LNCAP (cell line): Measurements from ENCODE around the gene ZNF557.

Experiments used
- TF ChIP-seq, protein P1 (sequence below): fragments of 450-650 bp; IDR thresholded peaks from 2 replicates; pipeline ENCODE4 v1.5.1; 2017; ENCODE audit warnings: mild to moderate bottlenecking

The ZNF557 gene

DNA sequence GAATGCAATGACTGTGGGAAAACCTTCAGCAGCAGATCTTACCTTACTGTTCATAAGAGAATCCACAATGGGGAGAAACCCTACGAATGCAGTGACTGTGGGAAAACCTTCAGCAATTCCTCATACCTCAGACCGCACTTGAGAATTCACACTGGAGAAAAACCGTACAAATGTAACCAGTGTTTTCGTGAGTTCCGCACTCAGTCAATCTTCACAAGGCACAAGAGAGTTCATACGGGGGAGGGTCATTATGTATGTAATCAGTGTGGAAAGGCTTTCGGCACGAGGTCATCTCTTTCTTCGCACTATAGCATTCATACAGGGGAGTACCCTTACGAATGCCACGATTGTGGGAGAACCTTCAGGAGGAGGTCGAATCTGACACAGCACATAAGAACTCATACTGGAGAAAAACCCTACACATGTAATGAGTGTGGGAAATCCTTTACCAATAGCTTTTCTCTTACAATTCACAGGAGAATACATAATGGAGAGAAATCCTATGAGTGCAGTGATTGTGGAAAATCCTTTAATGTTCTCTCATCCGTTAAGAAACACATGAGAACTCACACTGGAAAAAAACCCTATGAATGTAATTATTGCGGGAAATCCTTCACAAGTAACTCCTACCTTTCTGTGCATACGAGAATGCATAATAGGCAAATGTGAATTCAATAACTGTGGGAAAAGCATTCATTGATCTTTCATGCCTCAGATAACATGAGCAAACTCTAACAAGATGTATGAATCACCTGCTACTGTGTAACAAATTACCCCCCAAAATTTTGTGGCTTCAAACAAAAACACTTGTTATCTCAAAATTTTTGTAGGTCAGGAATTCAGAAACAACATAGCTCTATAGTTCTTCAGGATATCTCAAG, 13.8 kb downstream of the ZNF557 start:
- TF ChIP-seq, protein P1, sequence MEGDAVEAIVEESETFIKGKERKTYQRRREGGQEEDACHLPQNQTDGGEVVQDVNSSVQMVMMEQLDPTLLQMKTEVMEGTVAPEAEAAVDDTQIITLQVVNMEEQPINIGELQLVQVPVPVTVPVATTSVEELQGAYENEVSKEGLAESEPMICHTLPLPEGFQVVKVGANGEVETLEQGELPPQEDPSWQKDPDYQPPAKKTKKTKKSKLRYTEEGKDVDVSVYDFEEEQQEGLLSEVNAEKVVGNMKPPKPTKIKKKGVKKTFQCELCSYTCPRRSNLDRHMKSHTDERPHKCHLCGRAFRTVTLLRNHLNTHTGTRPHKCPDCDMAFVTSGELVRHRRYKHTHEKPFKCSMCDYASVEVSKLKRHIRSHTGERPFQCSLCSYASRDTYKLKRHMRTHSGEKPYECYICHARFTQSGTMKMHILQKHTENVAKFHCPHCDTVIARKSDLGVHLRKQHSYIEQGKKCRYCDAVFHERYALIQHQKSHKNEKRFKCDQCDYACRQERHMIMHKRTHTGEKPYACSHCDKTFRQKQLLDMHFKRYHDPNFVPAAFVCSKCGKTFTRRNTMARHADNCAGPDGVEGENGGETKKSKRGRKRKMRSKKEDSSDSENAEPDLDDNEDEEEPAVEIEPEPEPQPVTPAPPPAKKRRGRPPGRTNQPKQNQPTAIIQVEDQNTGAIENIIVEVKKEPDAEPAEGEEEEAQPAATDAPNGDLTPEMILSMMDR = no peak

DNA sequence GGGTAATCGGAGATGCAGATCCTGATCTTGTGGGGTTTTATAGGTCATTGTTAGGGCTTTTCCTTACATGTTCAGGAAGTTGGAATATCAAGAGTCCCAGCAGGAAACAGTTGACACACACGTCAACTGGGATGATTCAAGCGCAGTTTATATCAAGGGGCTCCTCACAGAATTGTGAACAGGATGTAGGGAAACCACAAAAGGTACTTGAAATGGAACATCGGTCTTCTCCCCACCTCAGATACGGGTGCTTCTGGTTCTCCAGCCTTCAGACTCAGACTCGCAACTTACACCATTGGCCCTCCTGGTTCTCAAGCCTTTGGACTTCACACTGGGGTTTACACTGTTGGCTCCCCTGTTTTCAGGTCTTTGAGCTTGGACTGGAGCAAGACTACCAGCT, 19.5 kb downstream of the ZNF557 start:
- TF ChIP-seq, protein P1 = no peak

DNA sequence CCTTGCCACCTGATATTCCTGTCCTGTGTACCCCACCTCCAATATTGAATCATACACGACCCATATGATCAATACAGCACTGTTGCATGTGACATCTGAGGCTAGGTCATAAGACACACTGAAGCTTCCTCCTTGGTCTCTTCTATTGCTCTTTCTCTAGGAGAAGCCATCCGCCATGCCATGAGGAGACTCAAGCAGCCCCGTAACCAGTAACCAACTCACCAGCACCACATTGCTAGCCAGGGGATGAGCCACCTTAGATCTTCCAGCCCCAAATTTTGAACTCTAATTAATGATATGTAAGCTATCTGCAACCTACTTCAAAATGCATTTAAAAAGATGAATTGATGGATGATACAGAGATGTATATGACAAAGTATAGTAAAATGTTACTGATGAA, 28.6 kb downstream of the ZNF557 start:
- TF ChIP-seq, protein P1 = no peak

DNA sequence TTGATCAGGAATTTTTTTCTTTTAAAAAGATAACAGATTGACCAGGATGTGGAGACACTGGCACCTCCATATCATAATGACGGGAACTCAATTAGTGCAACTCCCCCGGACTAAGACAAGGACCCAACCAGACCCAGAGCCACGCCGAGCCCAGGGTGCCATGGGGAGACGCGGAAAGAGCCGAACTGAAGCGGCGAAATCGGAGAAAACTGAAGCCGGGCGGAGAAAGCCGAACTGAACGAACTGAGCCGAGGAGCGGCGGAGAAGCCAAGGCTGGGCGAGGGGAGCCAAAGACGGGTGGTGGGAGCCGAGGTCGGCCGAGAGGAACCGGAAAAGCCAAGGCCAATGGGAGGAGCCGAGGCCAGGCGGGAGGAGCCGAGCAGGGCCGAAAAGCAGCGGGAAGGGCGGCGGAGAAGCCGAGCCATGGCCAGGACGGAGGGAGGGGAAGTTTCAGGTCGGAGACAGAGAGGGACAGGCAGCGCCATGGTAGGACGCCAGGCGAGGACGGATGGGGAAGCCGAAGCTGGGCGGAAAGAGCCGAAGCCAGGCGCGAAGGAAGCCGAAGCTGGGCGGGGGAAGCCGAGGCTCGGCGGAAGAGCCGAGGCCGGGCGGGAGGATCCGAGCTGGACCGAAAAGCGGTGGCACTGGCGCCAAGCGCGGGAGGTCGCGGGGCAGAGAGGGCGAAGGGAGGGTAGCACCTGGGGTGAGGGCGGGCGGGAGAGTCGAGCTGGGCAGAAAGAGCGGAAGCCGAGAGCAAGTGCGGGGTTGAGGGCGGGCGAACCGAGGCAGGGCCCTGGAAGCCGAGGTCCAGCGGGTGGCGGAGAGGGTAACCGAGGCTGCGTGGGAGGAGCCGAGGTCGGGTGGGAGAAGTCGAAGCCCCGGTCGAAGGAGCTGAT, 29.4 kb downstream of the ZNF557 start:
- TF ChIP-seq, protein P1 = no peak

DNA sequence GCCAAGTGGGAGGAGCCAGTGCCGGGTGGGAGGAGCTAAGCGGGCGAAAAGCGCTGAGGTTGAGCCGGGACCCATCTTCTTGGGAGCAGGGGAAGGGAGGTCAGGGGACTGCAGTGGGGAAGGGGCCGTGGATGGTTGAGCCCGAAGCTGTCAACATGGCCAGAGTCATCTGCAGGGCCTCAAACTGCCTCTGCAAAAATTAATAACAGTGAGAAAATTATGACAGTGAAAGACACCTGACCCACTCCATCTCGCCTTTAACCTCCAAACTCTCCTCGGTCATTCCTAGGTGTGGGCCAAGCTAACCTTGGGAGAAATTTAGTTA, 30.1 kb downstream of the ZNF557 start:
- TF ChIP-seq, protein P1 = no peak

DNA sequence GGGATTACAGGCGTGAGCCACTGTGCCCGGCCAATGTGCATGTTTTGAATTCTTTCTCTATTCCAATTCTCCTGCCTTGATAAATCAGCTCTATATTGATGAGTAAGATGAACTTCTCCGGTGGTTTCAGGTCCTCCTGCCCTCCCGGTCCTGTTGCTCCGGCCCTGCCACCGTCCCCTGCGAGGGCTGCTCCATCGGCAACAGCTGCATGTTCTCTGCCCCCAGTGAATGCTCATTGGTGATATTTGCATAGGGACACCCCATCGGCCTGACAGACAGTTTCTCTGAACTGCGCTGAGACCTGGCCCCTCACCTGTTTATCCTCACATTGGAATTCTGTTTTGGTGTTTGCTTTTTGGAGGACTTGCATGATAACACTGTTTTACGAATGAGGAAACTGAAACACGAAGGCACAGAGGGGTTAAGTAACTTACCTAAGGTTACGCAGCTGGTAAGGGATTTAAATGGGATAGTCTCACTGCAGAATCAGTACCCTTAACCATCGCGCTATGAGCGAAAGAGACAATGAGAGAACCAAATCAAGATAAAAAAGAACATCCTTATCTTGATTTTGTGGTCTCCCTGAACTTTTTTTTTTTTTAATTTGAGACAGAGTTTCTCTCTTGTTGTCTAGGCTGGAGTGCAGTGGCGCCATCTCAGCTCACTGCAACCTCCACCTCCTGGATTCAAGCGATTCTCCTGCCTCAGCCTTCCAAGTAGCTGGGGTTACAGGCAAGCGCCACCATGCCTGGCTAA, 32.2 kb downstream of the ZNF557 start:
- TF ChIP-seq, protein P1 = no peak

DNA sequence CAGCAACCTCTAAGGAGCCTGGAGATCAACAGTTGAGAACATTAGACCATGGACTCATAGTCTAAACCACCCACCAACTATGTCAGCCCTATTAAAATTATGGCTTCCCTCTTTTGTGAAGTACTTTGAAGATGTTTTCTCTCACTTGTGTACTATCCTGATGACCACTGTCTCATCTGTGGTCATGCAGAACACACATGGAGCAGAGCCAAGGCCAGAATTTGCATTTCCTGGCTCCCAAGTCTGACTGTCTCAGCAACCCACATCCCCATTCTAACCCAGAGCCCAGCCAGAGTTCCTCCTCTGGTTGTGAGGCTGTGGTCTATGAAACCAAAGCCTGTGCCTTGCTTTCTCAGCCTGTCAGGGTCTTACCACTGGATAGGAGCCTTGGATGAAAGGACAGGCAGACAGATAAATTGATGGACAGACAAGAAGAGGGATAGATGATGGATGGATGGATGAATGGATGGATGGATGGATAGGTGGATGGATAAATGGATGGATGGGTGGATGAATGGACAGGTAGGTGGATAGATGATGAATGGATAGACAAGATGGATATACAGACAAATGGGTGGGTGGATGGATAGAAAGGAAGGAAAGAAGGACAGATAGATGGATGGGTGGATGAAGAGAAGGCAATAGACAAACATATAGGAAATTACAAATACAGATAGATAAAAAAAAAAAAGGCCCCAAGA, 35.4 kb downstream of the ZNF557 start:
- TF ChIP-seq, protein P1 = no peak
